Measurements from ENCODE around the gene MADD. TPM values are rescaled to one million over a fixed set of nuclear protein-coding genes. Genes with fewer than 3 reads are reported as not detected.

MADD gene
- polyA plus RNA-seq (2013) = 16.4 and 17.0 TPM in 2 replicates

GRCh38 chr11:47269829-47270305 is at the start of gene MADD:
Gene MADD, plus strand, starts transcription at chr11:47270133.
- H3K4ac ChIP-seq (ENCODE audit: low read depth, low read length) = peak within 1 kb of the TSS; percentile 87
- H3K9ac ChIP-seq (ENCODE audit: low read length) = peak within 1 kb of the TSS; percentile 85
- H2BK5ac ChIP-seq (ENCODE audit: low read depth, low read length, poor library complexity) = peak within 1 kb of the TSS; percentile 99
- H2AK5ac ChIP-seq (ENCODE audit: low read length) = peak within 1 kb of the TSS; percentile 6
- H3K23ac ChIP-seq (ENCODE audit: low read length) = no peak within 1 kb of the TSS
- peak within 1 kb of the TSS; percentile 86 for H2AFZ ChIP-seq (ENCODE audit: insufficient read depth, low read length, poor library complexity)
- peak within 1 kb of the TSS; percentile 95 for H3K27ac ChIP-seq (ENCODE audit: low read depth, low read length)
- peaks cover 5% of the 10 kb centered on the region for H3K79me2 ChIP-seq (ENCODE audit: control insufficient read depth, insufficient read depth, low read length, poor library complexity)
- peak within 1 kb of the TSS; percentile 97 for H4K8ac ChIP-seq (ENCODE audit: low read depth, low read length)
- H3K18ac ChIP-seq (ENCODE audit: low read length) = peak within 1 kb of the TSS; percentile 96
- H2BK120ac ChIP-seq (ENCODE audit: insufficient read depth, low read length, poor library complexity) = peak within 1 kb of the TSS; percentile 84
- peaks cover 17% of the 10 kb centered on the region for H3K79me1 ChIP-seq (ENCODE audit: low read length)
- H3K4me2 ChIP-seq (ENCODE audit: low read length) = peak within 1 kb of the TSS; percentile 76
- peak within 1 kb of the TSS; percentile 82 for H2BK12ac ChIP-seq (ENCODE audit: low read length)
- DNase-seq = peak; percentile 49 to 66
- H3K4me3 ChIP-seq (ENCODE audit: low read depth, low read length) = peak within 1 kb of the TSS; percentile 86
- peak within 1 kb of the TSS; percentile 94 for H4K91ac ChIP-seq (ENCODE audit: low read depth, low read length)
- H3K27me3 ChIP-seq (ENCODE audit: insufficient read depth, low read length) = no peaks in the 10 kb centered on the region
- H3K36me3 ChIP-seq (ENCODE audit: control insufficient read depth in 1 of 2, insufficient read depth in 2 of 2, low read length in 2 of 2) = peaks cover 5 to 6% of the 10 kb centered on the region in 2 experiments
- peaks cover 15 to 23% of the 10 kb centered on the region in 2 experiments for H3K4me1 ChIP-seq (ENCODE audit: control insufficient read depth in 1 of 2, insufficient read depth in 2 of 2, low read length in 2 of 2)
- no CpG with 5 or more reads among the region's 57 CpGs for WGBS (ENCODE audit: extremely low coverage, insufficient coverage, insufficient read length)
- peak within 1 kb of the TSS; percentile 85 for H3K14ac ChIP-seq (ENCODE audit: low read length)
- H4K12ac ChIP-seq (ENCODE audit: low read depth, low read length) = peak within 1 kb of the TSS; percentile 92
- no peaks in the 10 kb centered on the region for H3K9me3 ChIP-seq (ENCODE audit: insufficient read depth, low read depth, low read length)

- Histone ChIP-seq H2AFZ (ENCODE audit: insufficient read depth, low read length, poor library complexity) (no peak overlapping the region), H3K4me1 (ENCODE audit: control insufficient read depth in 1 of 2, insufficient read depth in 2 of 2, low read length in 2 of 2) (peaks cover 15 to 23% of the 10 kb centered on the region in 2 experiments), H3K79me2 (ENCODE audit: control insufficient read depth, insufficient read depth, low read length, poor library complexity) (peaks cover 2% of the 10 kb centered on the region), H3K9ac (ENCODE audit: low read length) (no peak overlapping the region), H3K27ac (ENCODE audit: low read depth, low read length) (peak overlapping the region; percentile 89), H4K91ac (ENCODE audit: low read depth, low read length) (no peak overlapping the region), H4K8ac (ENCODE audit: low read depth, low read length) (no peak overlapping the region), H3K4me3 (ENCODE audit: low read depth, low read length) (no peak overlapping the region), H3K14ac (ENCODE audit: low read length) (no peak overlapping the region), H2BK120ac (ENCODE audit: insufficient read depth, low read length, poor library complexity) (no peak overlapping the region), H2BK12ac (ENCODE audit: low read length) (no peak overlapping the region), H3K36me3 (ENCODE audit: control insufficient read depth in 1 of 2, insufficient read depth in 2 of 2, low read length in 2 of 2) (peaks cover 0 to 7% of the 10 kb centered on the region in 2 experiments), H2BK5ac (ENCODE audit: low read depth, low read length, poor library complexity) (no peak overlapping the region), H3K23ac (ENCODE audit: low read length) (no peak overlapping the region), H3K79me1 (ENCODE audit: low read length) (peaks cover 2% of the 10 kb centered on the region), H2AK5ac (ENCODE audit: low read length) (no peak overlapping the region), H3K4ac (ENCODE audit: low read depth, low read length) (no peak overlapping the region), H3K4me2 (ENCODE audit: low read length) (peak overlapping the region; percentile 32), H4K12ac (ENCODE audit: low read depth, low read length) (no peak overlapping the region), H3K9me3 (ENCODE audit: insufficient read depth, low read depth, low read length) (no peaks in the 10 kb centered on the region), H3K18ac (ENCODE audit: low read length) (no peak overlapping the region), H3K27me3 (ENCODE audit: insufficient read depth, low read length) (no peaks in the 10 kb centered on the region)
- DNase-seq = no peak
- WGBS (ENCODE audit: extremely low coverage, insufficient coverage, insufficient read length) = no CpG with 5 or more reads among the region's 1 CpG
Observed at GRCh38 chr11:47220401-47220821, 49.5 kb upstream of the MADD start.

DNA sequence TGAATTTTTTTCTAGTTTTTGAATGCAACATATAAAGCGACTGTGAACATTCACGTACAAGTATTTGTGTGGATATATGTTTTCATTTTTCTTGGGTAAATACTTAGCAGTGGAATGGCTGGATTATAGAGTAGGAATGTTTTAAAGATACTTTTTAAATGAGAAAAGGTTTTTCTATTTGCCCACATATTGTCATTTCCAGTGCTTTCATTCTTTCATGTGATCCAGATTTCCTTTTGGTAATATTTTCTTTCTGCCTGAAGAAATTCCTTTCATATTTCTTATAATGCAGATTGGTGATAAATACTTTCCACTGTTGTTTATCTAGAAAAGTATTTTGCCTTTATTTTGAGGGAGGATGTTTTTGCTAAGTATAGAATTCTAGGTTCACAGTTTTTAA is 47.2 kb upstream of the MADD start:
- Histone ChIP-seq H3K36me3 (ENCODE audit: control insufficient read depth in 1 of 2, insufficient read depth in 2 of 2, low read length in 2 of 2) (peaks cover 0 to 10% of the 10 kb centered on the region in 2 experiments), H3K27ac (ENCODE audit: low read depth, low read length) (no peak overlapping the region), H3K9ac (ENCODE audit: low read length) (no peak overlapping the region), H2AK5ac (ENCODE audit: low read length) (no peak overlapping the region), H3K79me2 (ENCODE audit: control insufficient read depth, insufficient read depth, low read length, poor library complexity) (no peaks in the 10 kb centered on the region), H3K4me2 (ENCODE audit: low read length) (no peak overlapping the region), H2BK5ac (ENCODE audit: low read depth, low read length, poor library complexity) (no peak overlapping the region), H3K14ac (ENCODE audit: low read length) (no peak overlapping the region), H3K4me3 (ENCODE audit: low read depth, low read length) (no peak overlapping the region), H3K79me1 (ENCODE audit: low read length) (no peaks in the 10 kb centered on the region), H4K91ac (ENCODE audit: low read depth, low read length) (no peak overlapping the region), H3K9me3 (ENCODE audit: insufficient read depth, low read depth, low read length) (no peaks in the 10 kb centered on the region), H4K12ac (ENCODE audit: low read depth, low read length) (no peak overlapping the region), H3K18ac (ENCODE audit: low read length) (no peak overlapping the region), H3K4me1 (ENCODE audit: control insufficient read depth in 1 of 2, insufficient read depth in 2 of 2, low read length in 2 of 2) (peaks cover 7 to 10% of the 10 kb centered on the region in 2 experiments), H3K27me3 (ENCODE audit: insufficient read depth, low read length) (no peaks in the 10 kb centered on the region), H3K23ac (ENCODE audit: low read length) (no peak overlapping the region), H2AFZ (ENCODE audit: insufficient read depth, low read length, poor library complexity) (no peak overlapping the region), H2BK120ac (ENCODE audit: insufficient read depth, low read length, poor library complexity) (no peak overlapping the region), H3K4ac (ENCODE audit: low read depth, low read length) (no peak overlapping the region), H2BK12ac (ENCODE audit: low read length) (no peak overlapping the region), H4K8ac (ENCODE audit: low read depth, low read length) (no peak overlapping the region)
- no peak for DNase-seq
- no CpG with 5 or more reads among the region's 2 CpGs for WGBS (ENCODE audit: extremely low coverage, insufficient coverage, insufficient read length)

- H3K4me1 ChIP-seq (ENCODE audit: control insufficient read depth in 1 of 2, insufficient read depth in 2 of 2, low read length in 2 of 2) = peaks cover 0 to 2% of the 10 kb centered on the region in 2 experiments
- WGBS (ENCODE audit: extremely low coverage, insufficient coverage, insufficient read length) = 100% methylated on average over 1 of the region's 7 CpGs
- no peaks in the 10 kb centered on the region for H3K9me3 ChIP-seq (ENCODE audit: insufficient read depth, low read depth, low read length)
- H3K23ac ChIP-seq (ENCODE audit: low read length) = no peak overlapping the region
- H3K14ac ChIP-seq (ENCODE audit: low read length) = no peak overlapping the region
- no peak overlapping the region for H2BK120ac ChIP-seq (ENCODE audit: insufficient read depth, low read length, poor library complexity)
- H2AFZ ChIP-seq (ENCODE audit: insufficient read depth, low read length, poor library complexity) = no peak overlapping the region
- H3K18ac ChIP-seq (ENCODE audit: low read length) = no peak overlapping the region
- H2BK12ac ChIP-seq (ENCODE audit: low read length) = no peak overlapping the region
- H3K79me2 ChIP-seq (ENCODE audit: control insufficient read depth, insufficient read depth, low read length, poor library complexity) = no peaks in the 10 kb centered on the region
- H2BK5ac ChIP-seq (ENCODE audit: low read depth, low read length, poor library complexity) = no peak overlapping the region
- no peak overlapping the region for H3K4me2 ChIP-seq (ENCODE audit: low read length)
- H3K27me3 ChIP-seq (ENCODE audit: insufficient read depth, low read length) = no peaks in the 10 kb centered on the region
- no peak overlapping the region for H3K4me3 ChIP-seq (ENCODE audit: low read depth, low read length)
- no peak overlapping the region for H3K9ac ChIP-seq (ENCODE audit: low read length)
- no peak overlapping the region for H3K4ac ChIP-seq (ENCODE audit: low read depth, low read length)
- no peak overlapping the region for H2AK5ac ChIP-seq (ENCODE audit: low read length)
- DNase-seq = no peak
- H3K27ac ChIP-seq (ENCODE audit: low read depth, low read length) = no peak overlapping the region
- peaks cover 0 to 14% of the 10 kb centered on the region in 2 experiments for H3K36me3 ChIP-seq (ENCODE audit: control insufficient read depth in 1 of 2, insufficient read depth in 2 of 2, low read length in 2 of 2)
- no peak overlapping the region for H4K8ac ChIP-seq (ENCODE audit: low read depth, low read length)
- H4K91ac ChIP-seq (ENCODE audit: low read depth, low read length) = no peak overlapping the region
- no peak overlapping the region for H4K12ac ChIP-seq (ENCODE audit: low read depth, low read length)
- no peaks in the 10 kb centered on the region for H3K79me1 ChIP-seq (ENCODE audit: low read length)
Observed at GRCh38 chr11:47225552-47226400, 44.2 kb upstream of the MADD start.

Measured in trophoblast cell (in vitro differentiated cells and primary cell).